HepG2 (cell line): ENCODE data around the gene DCAF7. TPM values are rescaled to one million over a fixed set of nuclear protein-coding genes. Genes with fewer than 3 reads are reported as not detected.
A peak's percentile ranks its signal among the peaks of the same experiment; 100 is the strongest.

Source experiments
- FLYWCH1 ChIP-seq: sonication (generic); formaldehyde crosslinking; IDR thresholded peaks from 2 replicates; pipeline ENCODE4 v1.8.1; 2023; ENCODE audit warnings: mild to moderate bottlenecking, missing genetic modification reagents
- JARID2 ChIP-seq: sonication (generic); formaldehyde crosslinking; IDR thresholded peaks from 2 replicates; pipeline ENCODE4 v1.8.1; 2023; ENCODE audit warnings: missing genetic modification reagents, inconsistent platforms; ENCODE audit not compliant: insufficient replicate concordance
- MED13 ChIP-seq: sonication (generic); formaldehyde crosslinking; IDR thresholded peaks from 2 replicates; pipeline ENCODE4 v1.5.0; 2020; ENCODE audit warnings: missing genetic modification reagents
- MEIS2 ChIP-seq: sonication (generic); formaldehyde crosslinking; IDR thresholded peaks from 2 replicates; pipeline ENCODE4 v1.9.0; 2021; ENCODE audit warnings: mild to moderate bottlenecking, missing genetic modification reagents
- PAXIP1 ChIP-seq: sonication (generic); formaldehyde crosslinking; conservative IDR thresholded peaks from 2 replicates; pipeline ENCODE4 v1.4.0; 2020; ENCODE audit warnings: mild to moderate bottlenecking, missing genetic modification reagents, moderate library complexity
- POLR2A ChIP-seq, 2 experiments: IDR thresholded peaks; 2 replicates each; pipeline ENCODE4 v1.6.1; 2011; ENCODE audit warnings: low read depth in 2 of 2, low read length in 2 of 2, mild to moderate bottlenecking in 1 of 2, moderate library complexity in 1 of 2; ENCODE audit not compliant: insufficient read depth in 1 of 2
- PTBP1 ChIP-seq: fragments of 200-400 bp; formaldehyde crosslinking; IDR thresholded peaks from 2 replicates; pipeline ENCODE4 v1.6.1; 2018; ENCODE audit warnings: low read length, low read depth; ENCODE audit not compliant: poor library complexity, severe bottlenecking
- RFXANK ChIP-seq: IDR thresholded peaks from 2 replicates; pipeline ENCODE4 v1.6.1; 2016
- SATB2 ChIP-seq: sonication (generic); formaldehyde crosslinking; IDR thresholded peaks from 2 replicates; pipeline ENCODE4 v1.5.0; 2020; ENCODE audit warnings: missing genetic modification reagents
- SIX1 ChIP-seq: sonication (generic); formaldehyde crosslinking; IDR thresholded peaks from 2 replicates; pipeline ENCODE4 v1.4.0; 2020; ENCODE audit warnings: missing genetic modification reagents, borderline replicate concordance
- SP4 ChIP-seq: sonication (generic); formaldehyde crosslinking; IDR thresholded peaks from 2 replicates; pipeline ENCODE4 v1.8.1; 2023; ENCODE audit warnings: mild to moderate bottlenecking, missing genetic modification reagents
- ZEB1 ChIP-seq: IDR thresholded peaks from 2 replicates; pipeline ENCODE4 v1.6.1; 2012; ENCODE audit warnings: mild to moderate bottlenecking, low read depth, inconsistent platforms; ENCODE audit not compliant: insufficient replicate concordance
- ZFP36 ChIP-seq: fragments of 150-350 bp; IDR thresholded peaks from 2 replicates; pipeline ENCODE4 v1.6.1; 2018; ENCODE audit warnings: borderline replicate concordance, low read length, low read depth; ENCODE audit not compliant: partially characterized antibody
- ZHX1 ChIP-seq: sonication (generic); formaldehyde crosslinking; IDR thresholded peaks from 2 replicates; pipeline ENCODE4 v1.8.1; 2022; ENCODE audit warnings: low read depth, mild to moderate bottlenecking, missing genetic modification reagents
- ZNF33B ChIP-seq: sonication (generic); formaldehyde crosslinking; IDR thresholded peaks from 2 replicates; pipeline ENCODE4 v1.5.1; 2020; ENCODE audit warnings: mild to moderate bottlenecking, missing genetic modification reagents
- ZNF354B ChIP-seq: sonication (generic); formaldehyde crosslinking; IDR thresholded peaks from 2 replicates; pipeline ENCODE4 v1.8.0; 2022; ENCODE audit warnings: mild to moderate bottlenecking, missing genetic modification reagents
- ZNF674 ChIP-seq: sonication (generic); formaldehyde crosslinking; IDR thresholded peaks from 2 replicates; pipeline ENCODE4 v1.5.0; 2020; ENCODE audit warnings: low read depth, mild to moderate bottlenecking, missing genetic modification reagents
- ZNF737 ChIP-seq: sonication (generic); formaldehyde crosslinking; IDR thresholded peaks from 2 replicates; pipeline ENCODE4 v1.5.0; 2020; ENCODE audit warnings: missing genetic modification reagents, mild to moderate bottlenecking, borderline replicate concordance
- ZNF83 ChIP-seq: sonication (generic); formaldehyde crosslinking; IDR thresholded peaks from 2 replicates; pipeline ENCODE4 v1.4.0; 2020; ENCODE audit warnings: missing genetic modification reagents, mild to moderate bottlenecking, borderline replicate concordance
- polyA plus RNA-seq, 8 experiments: library from polyadenylated mRNA; depleted of rRNA in 3 of 8; stranded (reverse) in 7 of 8; unstranded in 1 of 8; fragments of >200 nt; fragmentation: Illumina TruSeq in 4 of 8; extraction: Trizol in 4 of 8; gene quantifications; 2 replicates each; pipeline versions ENCODE4 v1.2.1 to v1.2.3, GENCODE V29; 2011 to 2016; ENCODE audit warnings: low read depth in 4 of 8, missing spikeins in 1 of 8, mixed read lengths in 1 of 8; ENCODE audit not compliant: insufficient read depth in 1 of 8
- total RNA-seq, 5 experiments: library from RNA; depleted of rRNA; stranded (reverse); fragments of >200 nt; fragmentation: Illumina TruSeq; extraction: Trizol; gene quantifications; 2 replicates each; pipeline ENCODE4 v1.2.3, GENCODE V29; 2016; ENCODE audit warnings: low read depth in 1 of 5
- TF ChIP-seq, protein P1 (sequence below), 2 experiments: IDR thresholded peaks; 2 replicates each; pipeline ENCODE4 v1.6.1; 2011 to 2012; ENCODE audit warnings: low read length in 2 of 2, borderline replicate concordance in 1 of 2, low read depth in 1 of 2, mild to moderate bottlenecking in 1 of 2, moderate library complexity in 1 of 2

Gene DCAF7
- total and polyA plus RNA-seq, 2 of the 13 experiments (the other 11 are each of a cell fraction or from before 2014, with no cell fraction given): 55.2 to 73.4 TPM

GRCh38 chr17:63578027-63578768 is 27.9 kb downstream of the DCAF7 start (continued):
- peak; percentile 97 for TF ChIP-seq PAXIP1 (CRISPR knock-in tag)
- no peak for TF ChIP-seq SP4
- TF ChIP-seq ZNF33B (CRISPR knock-in tag): peak; percentile 83
- TF ChIP-seq RFXANK (CRISPR knock-in tag): 0 out of 2 replicates have a peak, but pooled peaks have one; percentile 28
- no peak for TF ChIP-seq JARID2 (CRISPR knock-in tag)
- TF ChIP-seq FLYWCH1 (CRISPR knock-in tag): no peak
- peak; percentile 64; the same call in 1 of the 2 replicates for TF ChIP-seq MEIS2 (CRISPR knock-in tag)
- no peak for TF ChIP-seq ZFP36
- TF ChIP-seq ZHX1 (CRISPR knock-in tag): peak; percentile 6; the same call in 1 of the 2 replicates
- TF ChIP-seq MED13: no peak; the same call in 1 of the 2 replicates
- TF ChIP-seq SATB2 (CRISPR knock-in tag): no peak
- TF ChIP-seq PTBP1: no peak
- no peak for TF ChIP-seq ZNF83
- peak in 1 of 2 experiments; percentile 68; a peak in 1 of 4 replicates for TF ChIP-seq POLR2A (IDR thresholded peaks at IDR 0.05; ENCODE audit: insufficient read depth in 1 of 2, low read depth in 2 of 2, low read length in 2 of 2)
- TF ChIP-seq ZNF354B (CRISPR knock-in tag): no peak
- no peak for TF ChIP-seq ZEB1
- peak; percentile 81 for TF ChIP-seq SIX1 (CRISPR knock-in tag)
- TF ChIP-seq ZNF737 (CRISPR knock-in tag): no peak
- TF ChIP-seq, protein P1, sequence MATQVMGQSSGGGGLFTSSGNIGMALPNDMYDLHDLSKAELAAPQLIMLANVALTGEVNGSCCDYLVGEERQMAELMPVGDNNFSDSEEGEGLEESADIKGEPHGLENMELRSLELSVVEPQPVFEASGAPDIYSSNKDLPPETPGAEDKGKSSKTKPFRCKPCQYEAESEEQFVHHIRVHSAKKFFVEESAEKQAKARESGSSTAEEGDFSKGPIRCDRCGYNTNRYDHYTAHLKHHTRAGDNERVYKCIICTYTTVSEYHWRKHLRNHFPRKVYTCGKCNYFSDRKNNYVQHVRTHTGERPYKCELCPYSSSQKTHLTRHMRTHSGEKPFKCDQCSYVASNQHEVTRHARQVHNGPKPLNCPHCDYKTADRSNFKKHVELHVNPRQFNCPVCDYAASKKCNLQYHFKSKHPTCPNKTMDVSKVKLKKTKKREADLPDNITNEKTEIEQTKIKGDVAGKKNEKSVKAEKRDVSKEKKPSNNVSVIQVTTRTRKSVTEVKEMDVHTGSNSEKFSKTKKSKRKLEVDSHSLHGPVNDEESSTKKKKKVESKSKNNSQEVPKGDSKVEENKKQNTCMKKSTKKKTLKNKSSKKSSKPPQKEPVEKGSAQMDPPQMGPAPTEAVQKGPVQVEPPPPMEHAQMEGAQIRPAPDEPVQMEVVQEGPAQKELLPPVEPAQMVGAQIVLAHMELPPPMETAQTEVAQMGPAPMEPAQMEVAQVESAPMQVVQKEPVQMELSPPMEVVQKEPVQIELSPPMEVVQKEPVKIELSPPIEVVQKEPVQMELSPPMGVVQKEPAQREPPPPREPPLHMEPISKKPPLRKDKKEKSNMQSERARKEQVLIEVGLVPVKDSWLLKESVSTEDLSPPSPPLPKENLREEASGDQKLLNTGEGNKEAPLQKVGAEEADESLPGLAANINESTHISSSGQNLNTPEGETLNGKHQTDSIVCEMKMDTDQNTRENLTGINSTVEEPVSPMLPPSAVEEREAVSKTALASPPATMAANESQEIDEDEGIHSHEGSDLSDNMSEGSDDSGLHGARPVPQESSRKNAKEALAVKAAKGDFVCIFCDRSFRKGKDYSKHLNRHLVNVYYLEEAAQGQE (IDR thresholded peaks at IDR 0.05; ENCODE audit: borderline replicate concordance in 1 of 2, low read depth in 1 of 2, low read length in 2 of 2): no peak
- TF ChIP-seq ZNF674 (CRISPR knock-in tag): no peak
